HG03039 (cell line): ENCODE results near the gene ATP8A1.

Source experiments
- ATAC-seq: cut with Tn5 transposase; IDR thresholded peaks from one replicate; pipeline ENCODE4 v1.9.1; 2021; ENCODE audit warnings: mild to moderate bottlenecking, moderate library complexity; ENCODE audit not compliant: unreplicated experiment

The ATP8A1 gene

DNA sequence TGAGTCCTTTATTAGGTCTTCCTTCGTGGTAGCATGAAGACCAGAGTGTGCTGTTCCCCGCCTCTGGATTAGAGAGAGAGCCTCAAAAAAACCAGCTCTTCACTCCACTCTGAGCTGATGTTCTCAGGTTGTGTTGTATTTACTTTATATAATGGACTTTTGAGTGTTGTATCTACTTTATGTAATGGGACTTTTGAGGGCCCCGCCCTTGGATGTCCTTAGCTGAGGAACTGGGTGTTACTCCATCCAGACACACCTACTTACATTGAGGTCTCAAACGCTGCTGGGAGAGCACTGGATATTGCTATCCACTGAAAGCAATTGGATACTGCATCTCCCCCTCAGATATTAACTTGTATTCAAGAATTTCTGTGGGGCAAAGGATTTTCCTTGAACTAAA lies 28.2 kb downstream of the ATP8A1 start:
- no peak for ATAC-seq

DNA sequence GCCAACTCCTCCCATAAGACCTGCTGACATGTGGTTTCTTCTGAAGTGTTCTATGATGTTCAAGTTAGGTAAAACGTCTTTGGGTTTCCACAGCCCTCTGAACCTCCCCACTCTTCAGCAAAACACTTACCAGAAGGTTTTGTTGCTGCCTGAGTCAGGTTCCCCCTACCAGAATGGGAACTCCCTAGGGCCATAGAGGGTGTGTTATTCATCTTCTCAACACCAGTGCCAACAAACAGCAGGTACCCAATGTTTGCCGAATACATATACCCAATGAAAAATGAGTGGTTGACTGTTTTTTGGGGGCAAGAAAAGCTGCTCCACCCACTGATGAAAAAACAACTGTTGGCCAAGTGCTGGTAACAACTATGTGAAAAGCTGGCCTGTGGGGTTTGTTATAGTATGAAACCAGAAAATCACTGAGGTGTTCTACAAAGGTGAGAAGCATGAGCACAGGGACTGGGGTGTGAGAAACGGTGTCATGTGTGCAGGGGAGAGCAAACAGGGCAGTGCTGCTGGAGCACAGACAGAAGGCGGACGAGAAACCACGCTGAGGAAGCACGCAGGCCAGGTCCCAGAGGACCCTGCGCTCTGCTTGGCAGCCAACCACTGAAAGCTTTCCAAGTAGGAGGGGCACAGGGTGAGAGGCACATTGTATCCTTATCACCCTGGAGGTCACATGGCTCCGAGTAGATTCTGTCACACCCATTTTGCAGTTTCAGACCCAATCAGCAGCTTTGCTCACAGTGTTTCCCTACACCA lies 28.8 kb downstream of the ATP8A1 start:
- peak; percentile 88 for ATAC-seq

DNA sequence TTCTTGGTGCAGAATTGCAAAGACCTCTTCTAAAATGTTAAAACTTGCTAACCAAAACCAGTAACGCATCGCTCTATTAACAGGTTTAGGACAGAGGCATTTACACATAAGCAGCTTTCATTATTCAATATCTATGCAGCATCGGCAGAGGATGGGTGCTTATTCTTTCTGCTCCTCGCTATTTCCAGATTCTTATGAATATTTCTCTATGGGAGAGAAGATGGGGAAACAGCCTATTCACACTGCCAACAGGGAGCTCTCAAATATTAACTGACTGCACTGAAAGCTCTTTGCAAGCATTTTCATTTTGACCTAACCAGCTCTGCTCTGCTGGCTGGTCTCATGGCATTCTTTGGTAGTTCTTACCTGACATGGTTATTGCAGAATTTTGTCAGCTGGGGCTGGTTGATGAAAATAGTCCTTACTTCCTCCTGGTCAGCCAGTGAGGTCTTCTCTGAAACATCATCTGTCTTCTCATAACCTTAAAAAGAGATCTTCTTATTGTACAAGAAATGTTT lies 30.2 kb downstream of the ATP8A1 start:
- ATAC-seq: no peak

DNA sequence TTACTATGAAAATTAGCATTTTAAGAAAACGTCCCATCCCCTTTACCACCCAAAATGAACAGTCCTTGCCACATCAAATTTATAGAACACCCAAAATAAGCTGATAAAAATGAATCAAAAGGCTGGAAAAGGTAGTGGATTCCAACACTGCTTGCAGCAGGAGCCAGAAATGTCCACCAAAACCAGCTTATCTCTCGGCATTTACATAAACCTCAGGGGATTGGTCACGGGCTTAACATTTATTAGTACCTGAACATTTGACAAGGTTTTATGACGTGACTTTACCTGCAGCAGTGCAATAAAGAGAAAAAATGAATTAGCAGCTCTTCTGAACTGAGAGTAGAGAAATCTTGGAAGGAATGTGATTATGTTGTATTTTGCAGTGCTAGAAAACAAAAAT lies 31.6 kb downstream of the ATP8A1 start:
- no peak for ATAC-seq

DNA sequence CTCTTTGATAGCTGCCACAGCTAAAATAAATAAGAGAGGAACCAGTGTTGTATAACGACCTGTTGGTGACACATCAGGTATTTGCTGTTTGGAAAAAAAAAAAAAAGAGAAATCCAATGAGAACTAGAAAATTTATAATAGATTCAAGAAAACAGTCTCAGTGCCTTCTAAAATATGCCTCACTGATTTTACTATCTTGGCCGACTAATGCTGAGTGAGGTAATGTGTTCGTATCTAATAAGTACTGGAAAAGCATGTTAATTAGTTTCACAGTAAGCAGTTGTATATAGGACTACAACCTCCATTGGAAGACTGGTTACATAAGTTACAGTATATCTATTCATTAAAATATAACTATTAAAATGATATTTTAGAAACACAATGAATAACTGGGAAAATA lies 32.4 kb downstream of the ATP8A1 start:
- ATAC-seq: no peak

DNA sequence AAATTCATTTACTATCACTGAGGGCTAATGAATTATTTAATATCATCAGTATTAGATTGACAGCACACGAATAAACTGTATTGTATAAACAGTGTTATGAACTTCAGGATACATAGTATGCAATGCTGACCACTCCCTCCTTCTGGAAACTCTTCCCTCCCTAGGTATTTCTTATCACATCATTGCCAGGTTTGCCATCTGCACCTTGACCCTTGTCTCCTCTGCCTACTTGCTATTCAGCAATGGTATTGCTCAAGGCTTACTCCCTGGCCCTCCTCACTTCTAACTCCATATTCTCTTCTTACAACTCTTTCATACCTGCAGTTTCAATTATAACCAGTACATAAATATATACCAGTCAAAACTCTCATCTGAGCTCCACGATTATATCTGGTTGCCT lies 38.9 kb downstream of the ATP8A1 start:
- ATAC-seq: no peak

DNA sequence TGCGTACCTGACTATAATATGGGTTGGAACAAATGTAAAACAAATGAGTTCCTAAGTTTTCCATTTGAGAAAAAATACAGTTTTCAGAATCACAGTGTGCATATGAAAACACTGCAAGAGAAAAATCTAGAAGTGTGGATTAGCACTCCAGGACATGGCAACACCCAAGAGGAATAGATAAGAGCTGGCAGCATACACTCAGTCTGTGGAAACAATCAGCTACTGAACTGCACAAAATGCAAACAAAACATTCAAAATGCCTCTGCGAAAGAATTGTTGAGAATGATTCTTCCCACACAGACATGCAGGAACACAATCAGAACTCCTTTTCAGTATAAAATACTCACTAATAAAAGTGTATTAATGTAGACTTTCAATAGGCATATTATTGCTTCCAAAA lies 39.9 kb downstream of the ATP8A1 start:
- ATAC-seq: no peak

DNA sequence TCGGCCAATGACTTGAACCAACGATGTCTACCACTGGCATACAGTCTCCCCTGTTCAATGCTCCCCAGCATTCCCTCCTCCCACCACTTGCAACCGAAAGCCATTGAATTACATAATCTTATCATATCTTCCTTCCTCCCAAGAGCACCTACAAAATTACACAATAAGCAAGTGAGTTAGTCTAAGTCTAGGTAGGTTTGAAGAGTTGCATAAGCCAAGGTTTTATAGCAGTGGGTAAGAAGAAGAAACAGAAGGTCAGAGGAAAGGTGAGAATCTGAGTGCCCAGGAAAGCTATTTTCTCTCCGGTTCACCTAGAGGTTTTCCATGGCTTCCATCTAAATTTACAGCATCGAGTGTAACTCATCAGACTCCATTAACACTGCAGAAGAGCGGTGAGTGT lies 40.3 kb downstream of the ATP8A1 start:
- no peak for ATAC-seq

DNA sequence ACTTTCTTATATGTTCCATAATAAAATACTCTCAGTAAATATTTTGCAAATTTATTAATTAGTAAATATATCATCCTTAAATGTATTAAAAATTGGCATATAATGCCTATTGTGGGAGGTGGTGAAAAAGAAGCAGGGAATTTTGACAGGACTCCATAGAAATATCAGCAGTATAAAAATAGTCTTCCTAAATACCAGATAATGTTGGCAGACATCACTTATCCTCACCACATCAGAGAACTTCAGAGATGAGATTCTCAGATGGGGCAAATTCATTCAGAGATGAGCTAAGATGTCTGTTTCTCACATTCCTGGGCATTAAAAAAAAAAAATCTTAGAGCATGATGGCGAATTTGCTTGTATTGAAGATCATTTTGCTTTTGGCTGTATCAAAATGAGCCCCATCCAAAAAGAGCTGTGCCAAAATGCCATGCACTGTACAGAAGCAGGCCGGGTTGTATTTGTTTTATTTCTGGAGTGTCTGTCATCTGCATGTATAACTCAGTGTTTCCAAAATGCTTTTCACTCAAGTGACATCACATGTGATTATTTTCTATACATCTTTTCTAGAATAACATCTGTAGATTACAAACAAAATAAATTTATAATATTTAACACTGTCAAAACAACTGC lies 41.7 kb downstream of the ATP8A1 start:
- no peak for ATAC-seq

DNA sequence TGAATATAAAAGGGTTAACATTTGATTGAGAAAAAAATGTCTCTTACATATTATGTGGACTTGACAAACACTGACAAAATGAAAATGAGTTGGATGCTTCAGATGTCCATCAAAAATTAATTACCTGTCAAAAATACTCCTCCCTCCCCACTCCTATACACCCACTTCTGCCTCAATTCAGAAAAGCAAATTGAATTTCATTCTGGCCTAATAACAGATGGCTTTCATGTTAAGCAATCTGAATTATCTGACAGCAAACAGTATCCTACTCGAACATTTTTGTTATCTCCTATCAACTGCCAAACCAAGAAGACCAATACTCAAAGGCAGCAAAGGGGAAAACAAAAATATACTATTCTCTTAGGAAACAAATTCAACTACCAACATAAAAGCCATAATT lies 44.0 kb downstream of the ATP8A1 start:
- ATAC-seq: no peak

DNA sequence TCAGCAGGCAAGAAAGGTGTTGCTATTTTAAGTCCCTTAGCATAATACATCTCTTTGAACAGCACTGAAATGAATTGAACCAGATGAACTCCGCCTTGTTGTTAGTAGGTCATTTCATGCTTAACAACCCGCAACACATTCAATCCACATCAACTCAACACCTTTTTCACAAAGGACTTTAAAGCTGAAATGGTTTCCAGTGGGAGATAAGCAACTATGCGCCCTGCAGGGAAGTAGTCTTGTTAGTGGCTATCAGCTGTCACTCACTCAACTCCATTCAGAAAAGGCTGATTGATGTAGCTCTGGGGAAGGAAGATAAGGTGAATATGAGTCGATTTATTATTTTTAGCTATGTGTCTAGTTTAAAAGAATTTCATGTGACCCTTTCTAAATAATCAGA lies 46.0 kb downstream of the ATP8A1 start:
- ATAC-seq: no peak

DNA sequence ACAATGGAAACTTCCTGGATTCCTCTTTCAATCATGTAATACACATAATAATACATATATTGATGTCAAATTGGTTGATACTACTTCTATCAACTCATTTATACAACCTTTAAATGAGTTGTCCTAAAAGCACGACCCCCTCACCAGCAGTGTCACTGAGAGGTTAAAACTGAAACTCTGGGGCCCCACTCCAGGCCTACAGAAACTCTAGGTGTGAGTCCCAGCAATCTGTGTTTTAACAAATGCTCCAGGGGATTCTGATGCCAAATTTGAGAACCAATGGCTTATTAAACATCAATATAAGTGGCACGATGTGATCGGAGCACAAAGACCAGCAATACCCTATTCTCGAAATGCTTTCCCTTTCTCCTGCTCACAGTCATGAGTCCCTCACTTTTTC lies 47.9 kb downstream of the ATP8A1 start:
- no peak for ATAC-seq

DNA sequence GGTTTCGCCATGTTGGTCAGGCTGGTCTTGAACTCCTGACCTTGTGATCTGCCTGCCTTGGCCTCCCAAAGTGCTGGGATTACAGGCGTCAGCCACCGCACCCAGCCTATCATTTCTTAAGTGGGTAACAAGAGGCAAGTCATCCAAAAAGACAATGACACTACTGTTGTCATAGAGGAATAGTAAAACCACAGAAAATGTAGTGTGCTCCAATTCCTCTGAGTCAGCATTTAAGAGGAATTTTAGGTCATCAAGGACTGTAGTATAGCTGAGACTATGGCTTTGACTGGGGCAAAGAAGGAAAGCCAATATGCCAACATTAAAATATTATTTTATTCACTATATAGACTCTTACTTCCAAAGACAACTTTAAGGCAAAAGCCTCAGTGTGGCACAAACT lies 48.4 kb downstream of the ATP8A1 start:
- ATAC-seq: no peak

DNA sequence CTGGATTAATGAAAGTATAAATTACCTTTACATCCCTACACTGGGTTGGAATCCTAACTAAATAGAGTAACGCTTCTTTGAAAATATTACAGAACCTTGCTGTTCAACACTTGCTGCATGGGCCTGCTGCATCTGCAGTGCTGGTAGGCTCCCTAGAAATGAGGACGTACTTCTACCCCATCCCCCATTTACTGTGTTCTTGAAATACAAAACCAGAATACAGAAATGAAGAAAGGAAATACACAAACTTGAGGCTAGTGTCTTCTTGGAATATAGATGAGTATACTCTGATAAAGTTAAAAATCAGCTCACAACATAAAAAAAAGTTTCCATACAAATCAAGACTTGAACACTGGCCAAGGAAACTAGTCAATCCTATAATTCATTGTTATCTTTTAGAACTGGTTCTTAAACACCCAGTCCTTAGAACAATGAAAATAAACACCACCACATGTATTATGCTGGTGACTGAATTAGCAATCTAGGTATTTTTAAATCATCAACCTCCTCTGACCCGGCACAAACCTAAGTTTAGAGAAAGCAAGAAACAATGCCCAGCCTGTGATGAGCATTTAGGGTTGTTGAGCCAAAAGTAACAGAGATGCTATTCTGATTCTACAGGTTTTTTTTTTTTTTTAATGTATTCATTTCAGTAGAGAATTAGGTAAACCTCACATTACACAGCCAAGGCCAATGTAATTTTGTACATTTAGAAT lies 49.7 kb downstream of the ATP8A1 start:
- ATAC-seq: no peak

DNA sequence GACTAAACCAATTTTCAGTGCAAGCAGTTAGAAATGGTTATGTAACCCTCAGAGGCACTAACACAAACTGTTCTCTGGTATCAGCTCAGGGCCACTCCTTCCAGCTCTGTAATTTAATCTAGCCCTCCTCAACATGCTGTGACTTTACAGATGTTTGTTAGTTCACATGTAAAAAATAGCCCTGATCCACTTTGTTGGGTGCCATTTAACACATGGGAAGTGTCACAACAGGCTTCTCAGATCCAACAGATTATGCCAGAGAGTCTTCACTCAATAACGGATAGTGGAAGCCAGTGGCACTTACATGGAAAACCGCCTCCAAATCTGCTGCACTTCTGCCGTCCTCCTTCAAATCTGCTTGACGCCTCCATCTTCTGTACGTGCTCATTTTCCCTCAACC lies 51.6 kb downstream of the ATP8A1 start:
- no peak for ATAC-seq

DNA sequence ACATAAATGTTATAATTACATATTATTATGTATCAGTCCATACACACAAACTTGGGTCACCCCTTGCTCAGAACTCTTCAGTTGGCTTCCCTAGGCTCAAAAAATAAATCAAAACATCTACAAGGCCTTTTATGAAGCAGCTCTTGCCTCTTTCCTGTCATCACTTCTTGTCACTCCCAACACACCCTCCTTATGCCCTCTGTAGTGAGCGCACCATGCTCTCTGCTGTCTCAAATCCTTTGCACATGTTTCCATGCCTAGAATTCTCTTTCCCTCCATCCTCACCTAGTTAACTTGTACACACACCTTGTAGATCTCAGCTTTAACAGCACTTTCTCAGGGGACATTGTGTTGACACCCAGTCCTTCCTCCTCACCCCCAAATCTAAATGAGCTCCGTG lies 53.0 kb downstream of the ATP8A1 start:
- no peak for ATAC-seq

DNA sequence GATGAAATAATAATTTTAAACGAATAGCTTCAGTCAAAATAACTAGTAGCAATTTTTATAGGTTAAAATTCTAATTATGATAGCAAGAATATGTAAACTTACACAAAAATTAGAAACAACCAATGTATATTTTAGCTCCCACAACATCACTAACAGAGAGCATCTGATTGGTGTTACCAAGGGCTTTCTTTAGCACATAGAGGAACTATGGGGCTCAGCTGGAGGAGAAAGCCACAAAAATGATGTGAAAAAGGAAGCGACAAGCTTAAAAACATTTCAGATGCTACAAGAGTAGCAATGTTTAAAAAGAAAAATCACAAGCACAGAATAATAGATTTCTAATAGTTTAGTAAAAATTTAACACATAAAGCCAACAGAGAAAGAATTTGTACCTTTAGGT lies 56.3 kb downstream of the ATP8A1 start:
- no peak for ATAC-seq

DNA sequence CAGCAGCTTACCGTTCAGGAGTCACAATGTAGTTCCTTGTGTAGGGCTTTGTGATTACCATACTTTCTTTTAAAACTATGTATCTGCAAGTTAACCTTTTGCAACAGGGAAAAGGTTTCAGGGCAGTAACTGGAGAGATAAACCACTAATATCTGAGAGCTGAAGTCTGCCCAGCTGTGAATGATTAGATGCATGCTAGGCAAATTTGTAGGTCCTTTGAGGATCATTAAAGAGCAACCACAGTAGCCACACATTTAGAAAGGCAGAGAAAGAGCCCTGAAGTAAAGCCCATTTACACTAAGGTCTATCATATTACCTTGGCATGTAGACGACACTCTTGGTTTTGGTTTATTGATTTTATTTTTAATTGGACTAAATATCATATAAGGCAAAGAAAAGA lies 60.0 kb downstream of the ATP8A1 start:
- ATAC-seq: peak; percentile 66

DNA sequence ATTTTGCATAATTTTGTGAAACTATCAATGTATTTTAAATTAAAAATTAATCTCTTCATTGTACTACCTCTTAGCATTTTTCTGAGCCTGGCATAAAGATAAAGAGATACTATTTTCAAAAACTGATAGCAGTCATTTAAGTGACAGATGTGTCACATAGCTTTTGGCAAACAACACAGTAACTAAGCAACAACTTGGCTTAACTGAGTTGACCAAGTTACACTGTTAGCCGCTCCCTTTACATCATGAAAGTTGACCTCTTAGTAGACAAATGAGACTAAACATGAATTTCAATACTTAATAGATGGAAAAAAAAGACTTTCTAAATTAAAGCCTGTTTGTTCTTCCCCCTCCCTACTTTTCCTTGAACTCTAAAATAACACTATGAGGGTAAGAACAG lies 62.0 kb downstream of the ATP8A1 start:
- ATAC-seq: no peak

DNA sequence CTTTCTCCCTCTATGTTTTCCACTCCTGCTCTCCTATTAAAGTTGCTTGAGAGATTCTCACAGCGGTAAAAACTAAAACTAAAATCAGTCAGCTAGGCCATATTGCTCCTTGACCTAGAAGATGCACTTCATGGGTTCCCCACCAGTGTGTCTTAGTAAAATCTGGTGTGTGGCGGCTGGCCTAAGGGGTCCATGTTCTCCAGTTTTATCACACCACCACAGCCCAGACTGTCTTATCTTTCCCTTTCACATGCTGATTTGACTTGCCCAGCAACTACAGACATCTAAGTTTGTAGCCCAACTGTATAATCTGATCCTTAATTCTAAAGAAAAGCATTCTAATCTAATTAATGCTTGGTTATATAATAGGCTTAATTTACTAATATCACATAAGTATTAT lies 68.0 kb downstream of the ATP8A1 start:
- ATAC-seq: no peak

DNA sequence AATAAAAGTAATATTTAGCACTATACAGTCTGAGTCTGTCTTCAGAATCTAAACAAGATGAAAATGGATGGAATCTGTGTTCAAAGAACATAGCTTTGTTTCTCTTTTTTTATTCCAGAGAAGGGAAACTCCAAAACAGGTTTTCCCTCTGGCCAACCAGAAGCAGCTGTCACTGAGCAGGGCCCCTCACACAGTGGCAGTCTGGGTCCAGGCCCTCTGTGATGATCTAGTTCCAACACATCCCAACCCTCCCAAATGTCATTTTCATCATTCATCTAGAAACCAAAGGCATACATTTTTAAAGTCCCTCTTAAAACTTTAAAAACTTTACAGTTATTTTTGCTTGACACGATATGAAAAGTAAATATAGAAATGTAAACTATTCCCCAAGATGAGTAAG lies 70.1 kb downstream of the ATP8A1 start:
- no peak for ATAC-seq

DNA sequence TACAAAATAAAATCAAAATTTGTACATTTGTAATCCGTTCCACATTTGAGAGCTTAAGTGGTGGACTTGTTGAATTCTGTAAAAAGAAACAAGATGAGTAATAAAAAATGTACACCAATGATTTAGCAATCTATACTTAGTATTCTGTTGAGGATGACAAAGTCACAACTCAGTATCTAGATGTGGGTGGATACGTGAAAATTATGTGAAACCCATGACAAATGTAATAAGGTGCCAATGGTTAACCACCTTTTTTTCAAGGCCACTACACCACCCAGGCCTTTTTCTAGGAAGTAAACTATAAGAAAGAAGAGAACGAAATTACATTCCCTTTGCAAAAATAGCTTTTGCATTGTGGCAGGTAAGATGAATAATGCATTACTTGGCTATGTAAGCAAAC lies 77.0 kb downstream of the ATP8A1 start:
- no peak for ATAC-seq
